Measurements from ENCODE around the gene LRFN2.

The LRFN2 gene

GRCh38 chr6:40442591-40442990 is 144.6 kb downstream of the LRFN2 start:
- no peaks in the 10 kb centered on the region for H3K79me2 ChIP-seq (ENCODE audit: insufficient read depth, low read length)
- TF ChIP-seq EZH2phosphoT487 (IDR thresholded peaks at IDR 0.05; ENCODE audit: borderline replicate concordance) (no peak), CTCF (conservative IDR thresholded peaks at IDR 0.05; ENCODE audit: low read length) (no peak)
- no peak overlapping the region for H3K4me2 ChIP-seq (ENCODE audit: low read depth, low read length, poor library complexity, severe bottlenecking)
- H4K20me1 ChIP-seq (ENCODE audit: insufficient read depth, low read length, poor library complexity, severe bottlenecking) = no peaks in the 10 kb centered on the region
- no peak overlapping the region for H3K4me3 ChIP-seq (ENCODE audit: low read length, poor library complexity, severe bottlenecking)
- no peaks in the 10 kb centered on the region for H3K27me3 ChIP-seq (ENCODE audit: insufficient read depth, low read length, poor library complexity, severe bottlenecking)
- H3K4me1 ChIP-seq (ENCODE audit: insufficient read depth, low read length, poor library complexity, severe bottlenecking) = peaks cover 76% of the 10 kb centered on the region
- H2AFZ ChIP-seq (ENCODE audit: low read length) = no peak overlapping the region
- no peaks in the 10 kb centered on the region for H3K36me3 ChIP-seq (ENCODE audit: insufficient read depth, low read length)
- H3K9me3 ChIP-seq (ENCODE audit: insufficient read depth, low read depth, low read length) = no peaks in the 10 kb centered on the region
- no peaks in the 10 kb centered on the region for H3K9me2 ChIP-seq (replicated peaks; ENCODE audit: low read depth, low read length)
- no peak overlapping the region for H3K9ac ChIP-seq (ENCODE audit: low read depth, low read length, poor library complexity, severe bottlenecking)
- H3F3A ChIP-seq (ENCODE audit: low read depth) = no peaks in the 10 kb centered on the region

- peaks cover 87% of the 10 kb centered on the region for H3K4me1 ChIP-seq (ENCODE audit: insufficient read depth, low read length, poor library complexity, severe bottlenecking)
- no peak overlapping the region for H2AFZ ChIP-seq (ENCODE audit: low read length)
- H3K36me3 ChIP-seq (ENCODE audit: insufficient read depth, low read length) = no peaks in the 10 kb centered on the region
- H3K27me3 ChIP-seq (ENCODE audit: insufficient read depth, low read length, poor library complexity, severe bottlenecking) = no peaks in the 10 kb centered on the region
- no peaks in the 10 kb centered on the region for H3K9me3 ChIP-seq (ENCODE audit: insufficient read depth, low read depth, low read length)
- H3K9ac ChIP-seq (ENCODE audit: low read depth, low read length, poor library complexity, severe bottlenecking) = no peak overlapping the region
- no peaks in the 10 kb centered on the region for H3K79me2 ChIP-seq (ENCODE audit: insufficient read depth, low read length)
- H3K4me3 ChIP-seq (ENCODE audit: low read length, poor library complexity, severe bottlenecking) = no peak overlapping the region
- no peak for TF ChIP-seq CTCF (conservative IDR thresholded peaks at IDR 0.05; ENCODE audit: low read length)
- TF ChIP-seq EZH2phosphoT487 (IDR thresholded peaks at IDR 0.05; ENCODE audit: borderline replicate concordance) = no peak
- H3K9me2 ChIP-seq (replicated peaks; ENCODE audit: low read depth, low read length) = no peaks in the 10 kb centered on the region
- no peaks in the 10 kb centered on the region for H3F3A ChIP-seq (ENCODE audit: low read depth)
- no peak overlapping the region for H3K4me2 ChIP-seq (ENCODE audit: low read depth, low read length, poor library complexity, severe bottlenecking)
- H4K20me1 ChIP-seq (ENCODE audit: insufficient read depth, low read length, poor library complexity, severe bottlenecking) = no peaks in the 10 kb centered on the region
Measured at GRCh38 chr6:40441150-40441549, 146.0 kb downstream of the LRFN2 start.

GRCh38 chr6:40440053-40440452 is 147.1 kb downstream of the LRFN2 start:
- no peak overlapping the region for H3K9ac ChIP-seq (ENCODE audit: low read depth, low read length, poor library complexity, severe bottlenecking)
- H2AFZ ChIP-seq (ENCODE audit: low read length) = no peak overlapping the region
- peaks cover 79% of the 10 kb centered on the region for H3K4me1 ChIP-seq (ENCODE audit: insufficient read depth, low read length, poor library complexity, severe bottlenecking)
- no peak overlapping the region for H3K4me3 ChIP-seq (ENCODE audit: low read length, poor library complexity, severe bottlenecking)
- no peaks in the 10 kb centered on the region for H3K36me3 ChIP-seq (ENCODE audit: insufficient read depth, low read length)
- no peaks in the 10 kb centered on the region for H3K9me3 ChIP-seq (ENCODE audit: insufficient read depth, low read depth, low read length)
- no peak for TF ChIP-seq EZH2phosphoT487 (IDR thresholded peaks at IDR 0.05; ENCODE audit: borderline replicate concordance)
- no peak for TF ChIP-seq CTCF (conservative IDR thresholded peaks at IDR 0.05; ENCODE audit: low read length)
- H4K20me1 ChIP-seq (ENCODE audit: insufficient read depth, low read length, poor library complexity, severe bottlenecking) = no peaks in the 10 kb centered on the region
- no peaks in the 10 kb centered on the region for H3K9me2 ChIP-seq (replicated peaks; ENCODE audit: low read depth, low read length)
- H3F3A ChIP-seq (ENCODE audit: low read depth) = no peaks in the 10 kb centered on the region
- H3K27me3 ChIP-seq (ENCODE audit: insufficient read depth, low read length, poor library complexity, severe bottlenecking) = no peaks in the 10 kb centered on the region
- no peak overlapping the region for H3K4me2 ChIP-seq (ENCODE audit: low read depth, low read length, poor library complexity, severe bottlenecking)
- H3K79me2 ChIP-seq (ENCODE audit: insufficient read depth, low read length) = no peaks in the 10 kb centered on the region

Data from Loucy (cell line).